B cell (primary cell): ENCODE results near the gene HAVCR2. TPM values are rescaled to one million over a fixed set of nuclear protein-coding genes. Genes with fewer than 3 reads are reported as not detected.
"Not testable (repeated sequence)": the region's sequence is repeated elsewhere in the genome, so short reads cannot be mapped to it uniquely, and the experiment has no call there.

Experiments used
- ATAC-seq: fragments of 200-7000 bp; cut with Tn5 transposase; one replicate; pipeline ENCODE4 v1.10.0; 2021; ENCODE audit warnings: low read depth, mild to moderate bottlenecking, moderate number of reproducible peaks, moderate library complexity
- CTCF ChIA-PET: fragments of 350-600 bp; sonication (Branson Sonifier 250); formaldehyde crosslinking; loops from one replicate; lab custom pipeline; 2021; ENCODE audit warnings: antibody characterized with exemption, inconsistent platforms; lab: Charles Lee
- POLR2A ChIA-PET: fragments of 350-600 bp; sonication (Branson Sonifier 250); formaldehyde crosslinking; loops from one replicate; lab custom pipeline; 2021; ENCODE audit warnings: antibody characterized with exemption; lab: Charles Lee
- DNase-seq: peaks from one replicate; pipeline ENCODE4 v3.0.0; 2013
- H2AFZ ChIP-seq: 2 replicates; pipeline ENCODE4 v1.6.1; 2012; ENCODE audit warnings: mild to moderate bottlenecking, low read depth, low read length; ENCODE audit not compliant: insufficient read depth, poor library complexity, severe bottlenecking
- H3K27ac ChIP-seq, 2 donors: 1 replicate in 1 of 2; 2 replicates in 1 of 2; pipeline ENCODE4 v1.5.1; 2012 to 2013; ENCODE audit warnings: low read length in 2 of 2, mild to moderate bottlenecking in 2 of 2, moderate library complexity in 1 of 2
- H3K27me3 ChIP-seq, 4 experiments: fragments of 200-600 bp in 1 of 4; sonication (generic) in 1 of 4; replicated peaks in 1 of 4; 1 replicate in 2 of 4; 2 replicates in 2 of 4; pipeline versions ENCODE4 v1.6.1 to v1.7.0; 2013 to 2016; ENCODE audit warnings: low read length in 3 of 4, mild to moderate bottlenecking in 2 of 4, mixed read lengths in 1 of 4, moderate library complexity in 1 of 4; ENCODE audit not compliant: insufficient read depth in 4 of 4, control insufficient read depth in 3 of 4; ENCODE audit errors: control extremely low read depth in 1 of 4
- H3K36me3 ChIP-seq, 2 experiments: replicated peaks in 1 of 2; 1 replicate in 1 of 2; 2 replicates in 1 of 2; pipeline versions ENCODE4 v1.6.1 to v1.7.1; 2013; ENCODE audit warnings: low read length in 1 of 2; ENCODE audit not compliant: insufficient read depth in 2 of 2, control insufficient read depth in 1 of 2; ENCODE audit errors: control extremely low read depth in 1 of 2, extremely low read depth in 1 of 2
- H3K4me1 ChIP-seq, 2 donors: fragments of 200-600 bp in 1 of 2; sonication (generic) in 1 of 2; 1 replicate in 1 of 2; 2 replicates in 1 of 2; pipeline versions ENCODE4 v1.5.1 to v1.6.1; 2013 to 2017; ENCODE audit warnings: low read length in 2 of 2; ENCODE audit not compliant: control insufficient read depth in 2 of 2, insufficient read depth in 2 of 2
- H3K4me2 ChIP-seq: replicated peaks from 2 replicates; pipeline ENCODE3; 2012; ENCODE audit warnings: mild to moderate bottlenecking, low read depth, low read length; ENCODE audit not compliant: poor library complexity, severe bottlenecking
- H3K4me3 ChIP-seq, 5 experiments: fragments of 200-600 bp in 1 of 5; sonication (generic) in 1 of 5; 1 replicate in 3 of 5; 2 replicates in 2 of 5; pipeline versions ENCODE4 v1.5.1 to v1.7.0; 2011 to 2016; ENCODE audit warnings: low read length in 4 of 5, mild to moderate bottlenecking in 4 of 5, low read depth in 2 of 5, control low read depth in 1 of 5, moderate library complexity in 1 of 5; ENCODE audit not compliant: insufficient read depth in 1 of 5; ENCODE audit errors: control extremely low read depth in 1 of 5, extremely low read depth in 1 of 5
- H3K79me2 ChIP-seq: fragments of 200-600 bp; sonication (generic); one replicate; pipeline ENCODE4 v1.6.0; 2016; ENCODE audit warnings: low read length; ENCODE audit not compliant: control insufficient read depth, insufficient read depth
- H3K9ac ChIP-seq: fragments of 200-600 bp; sonication (generic); 2 replicates; pipeline ENCODE4 v1.6.1; 2017; ENCODE audit warnings: mild to moderate bottlenecking, low read length, moderate library complexity
- H3K9me3 ChIP-seq, 3 donors: one replicate each; pipeline versions ENCODE4 v1.6.1 to v1.7.1; 2013; ENCODE audit warnings: low read length in 2 of 3; ENCODE audit not compliant: control insufficient read depth in 2 of 3, insufficient read depth in 1 of 3; ENCODE audit errors: control extremely low read depth in 1 of 3
- H4K20me1 ChIP-seq: 2 replicates; pipeline ENCODE4 v1.6.0; 2012; ENCODE audit warnings: mild to moderate bottlenecking, low read length; ENCODE audit not compliant: insufficient read depth, control insufficient read depth, poor library complexity, severe bottlenecking
- H3K27ac Mint-ChIP-seq: one replicate; pipeline ENCODE4 v1.8.0; 2021; ENCODE audit warnings: mixed read lengths
- H3K27me3 Mint-ChIP-seq: one replicate; pipeline ENCODE4 v1.8.0; 2021; ENCODE audit warnings: mixed read lengths
- H3K4me1 Mint-ChIP-seq: one replicate; pipeline ENCODE4 v1.8.0; 2021; ENCODE audit warnings: mixed read lengths
- H3K4me3 Mint-ChIP-seq: one replicate; pipeline ENCODE4 v1.8.0; 2021; ENCODE audit warnings: mixed read lengths
- H3K9me3 Mint-ChIP-seq: one replicate; pipeline ENCODE4 v1.8.0; 2022; ENCODE audit warnings: mixed read lengths; ENCODE audit not compliant: insufficient read depth
- CTCF ChIP-seq: fragments of 200-600 bp; IDR thresholded peaks from one replicate; pipeline ENCODE4 v1.8.0; 2022; ENCODE audit warnings: antibody characterized with exemption, mild to moderate bottlenecking
- EZH2 ChIP-seq: IDR thresholded peaks from 2 replicates; pipeline ENCODE4 v1.6.1; 2012; ENCODE audit warnings: borderline replicate concordance, low read depth, mild to moderate bottlenecking, moderate library complexity, low read length; ENCODE audit not compliant: insufficient read depth, poor library complexity, severe bottlenecking
- WGBS: methylation state at CpG from one replicate; pipeline ENCODE4 v1.1.5; 2013; ENCODE audit warnings: missing lambda C conversion rate; ENCODE audit not compliant: insufficient coverage; 5-methylcytosine and 5-hydroxymethylcytosine counted together
- intact Hi-C: fragments of 100-400 bp; cut with micrococcal nuclease; formaldehyde crosslinking; loops from one replicate; pipeline ENCODE4 v1.10.0; 2022
- polyA plus RNA-seq: library from polyadenylated mRNA; depleted of rRNA; stranded (reverse); fragments of >200 nt; gene quantifications from 2 replicates; pipeline ENCODE4 v1.2.3, GENCODE V29; 2012
- total RNA-seq, 2 donors: library from RNA; stranded (reverse); fragments of 120-200 nt in 1 of 2; gene quantifications; 1 replicate in 1 of 2; 2 replicates in 1 of 2; pipeline versions ENCODE4 v1.2.3 to v1.2.4, GENCODE V29; 2013 to 2022

Gene HAVCR2
- total and polyA plus RNA-seq, 2 donors (not counting 1 experiment from before 2014, with no cell fraction given) = 0.64 to 2.3 TPM

- Mint-ChIP-seq H3K4me3 (peak overlapping the region; percentile 4), H3K9me3 (no peaks in the 10 kb centered on the region), H3K27ac (no peak overlapping the region), H3K4me1 (peaks cover 7% of the 10 kb centered on the region), H3K27me3 (peaks cover 6% of the 10 kb centered on the region)
- intact Hi-C loops = no loop called here
- no peaks in the 10 kb centered on the region for H3K27me3 ChIP-seq
- DNase-seq (no peak), ATAC-seq (no peak)
- no peak overlapping the region for H3K4me3 ChIP-seq
- H3K9ac ChIP-seq = no peak overlapping the region
- POLR2A ChIA-PET = no interaction called here
- WGBS = no CpG with 5 or more reads among the region's 1 CpG
- peak overlapping the region; percentile 14 for H3K4me2 ChIP-seq
- CTCF ChIA-PET = no interaction called here
- H3K4me1 ChIP-seq = peaks cover 0 to 5% of the 10 kb centered on the region in 2 donors
- H3K27ac ChIP-seq = no peak overlapping the region
- no peaks in the 10 kb centered on the region for H3K36me3 ChIP-seq
- H3K79me2 ChIP-seq = no peaks in the 10 kb centered on the region
- H3K9me3 ChIP-seq = no peaks in the 10 kb centered on the region
- H4K20me1 ChIP-seq = no peaks in the 10 kb centered on the region
- peak overlapping the region; percentile 52 for H2AFZ ChIP-seq
- TF ChIP-seq EZH2 (no peak), CTCF (no peak)
Measured at GRCh38 chr5:157049605-157050004, 59.2 kb downstream of the HAVCR2 start.

GRCh38 chr5:157047898-157048297, 60.9 kb downstream of the HAVCR2 start:
- WGBS = 77% methylated on average over 2 of the region's 5 CpGs

GRCh38 chr5:157047016-157047415, 61.8 kb downstream of the HAVCR2 start:
- H3K9me3 Mint-ChIP-seq = not testable (repeated sequence)
- 75% methylated on average over 1 of the region's 4 CpGs for WGBS

More at GRCh38 chr5:157047898-157048297, 60.9 kb downstream of the HAVCR2 start:
- Histone ChIP-seq H3K4me3 (no peak overlapping the region), H3K36me3 (no peaks in the 10 kb centered on the region), H3K4me1 (peaks cover 0 to 5% of the 10 kb centered on the region in 2 donors), H2AFZ (no peak overlapping the region), H4K20me1 (no peaks in the 10 kb centered on the region), H3K9ac (no peak overlapping the region), H3K9me3 (no peaks in the 10 kb centered on the region), H3K79me2 (no peaks in the 10 kb centered on the region), H3K4me2 (no peak overlapping the region), H3K27me3 (no peaks in the 10 kb centered on the region), H3K27ac (no peak overlapping the region)
- no peak overlapping the region for H3K4me3 Mint-ChIP-seq
- CTCF ChIA-PET = no interaction called here
- DNase-seq (no peak), ATAC-seq (no peak)
- no peaks in the 10 kb centered on the region for H3K9me3 Mint-ChIP-seq
- POLR2A ChIA-PET = no interaction called here
- peaks cover 6% of the 10 kb centered on the region for H3K27me3 Mint-ChIP-seq
- H3K4me1 Mint-ChIP-seq = peaks cover 7% of the 10 kb centered on the region
- intact Hi-C loops = no loop called here
- no peak overlapping the region for H3K27ac Mint-ChIP-seq
- TF ChIP-seq CTCF = no peak
- no peak for TF ChIP-seq EZH2

More at GRCh38 chr5:157047016-157047415, 61.8 kb downstream of the HAVCR2 start:
- H3K9ac ChIP-seq, CTCF ChIA-PET, H3K27me3 Mint-ChIP-seq, intact Hi-C loops, H3K4me1 ChIP-seq, H2AFZ ChIP-seq, H3K27me3 ChIP-seq, H3K4me1 Mint-ChIP-seq, H3K4me3 Mint-ChIP-seq, H3K27ac ChIP-seq, H3K79me2 ChIP-seq, H3K4me3 ChIP-seq, H3K27ac Mint-ChIP-seq, H3K36me3 ChIP-seq, H4K20me1 ChIP-seq, POLR2A ChIA-PET, H3K9me3 ChIP-seq, DNase-seq, H3K4me2 ChIP-seq, ATAC-seq: not testable (repeated sequence)
